CD4-positive, alpha-beta memory T cell (primary cell): ENCODE measurements around the gene HEYL. TPM values are rescaled to one million over a fixed set of nuclear protein-coding genes. Genes with fewer than 3 reads are reported as not detected.

Experiments used
- CTCF ChIA-PET: fragments of 350-600 bp; sonication (Branson Sonifier 250); formaldehyde crosslinking; loops from one replicate; lab custom pipeline; 2021; ENCODE audit warnings: inconsistent platforms; ENCODE audit not compliant: partially characterized antibody; lab: Charles Lee
- POLR2A ChIA-PET: fragments of 350-600 bp; sonication (Branson Sonifier 250); formaldehyde crosslinking; loops from one replicate; lab custom pipeline; 2021; ENCODE audit not compliant: partially characterized antibody; lab: Charles Lee
- DNase-seq, 5 donors: peaks; one replicate each; pipeline versions ENCODE4 v3.0.0 to v3.0.0-alpha.2; 2020 to 2022; ENCODE audit warnings: mixed read lengths in 1 of 5
- H3K27ac ChIP-seq: one replicate; pipeline ENCODE4 v1.7.0; 2013; ENCODE audit warnings: low read depth, low read length
- H3K27me3 ChIP-seq: 2 replicates; pipeline ENCODE4 v1.7.0; 2013; ENCODE audit warnings: mild to moderate bottlenecking, low read length, moderate library complexity; ENCODE audit not compliant: insufficient read depth
- H3K36me3 ChIP-seq: 2 replicates; pipeline ENCODE4 v1.7.0; 2013; ENCODE audit warnings: mild to moderate bottlenecking, low read length, moderate library complexity; ENCODE audit not compliant: insufficient read depth
- H3K4me1 ChIP-seq: 2 replicates; pipeline ENCODE4 v1.7.0; 2013; ENCODE audit warnings: mild to moderate bottlenecking, low read length, moderate library complexity; ENCODE audit not compliant: insufficient read depth
- H3K4me3 ChIP-seq, 2 donors: one replicate each; pipeline ENCODE4 v1.7.0; 2013; ENCODE audit warnings: low read length in 2 of 2, mild to moderate bottlenecking in 1 of 2
- H3K9me3 ChIP-seq, 2 donors: one replicate each; pipeline ENCODE4 v1.7.0; 2013; ENCODE audit warnings: low read length in 2 of 2, control low read depth in 1 of 2; ENCODE audit not compliant: control insufficient read depth in 1 of 2
- H3K27ac Mint-ChIP-seq, 7 donors: one replicate each; pipeline ENCODE4 v1.8.0; 2020 to 2021; ENCODE audit warnings: mixed read lengths in 7 of 7, mild to moderate bottlenecking in 6 of 7, inconsistent platforms in 3 of 7, moderate library complexity in 3 of 7
- H3K27me3 Mint-ChIP-seq, 2 donors: one replicate each; pipeline ENCODE4 v1.8.0; 2020 to 2021; ENCODE audit warnings: mixed read lengths in 2 of 2
- H3K36me3 Mint-ChIP-seq, 2 donors: one replicate each; pipeline ENCODE4 v1.8.0; 2020 to 2021; ENCODE audit warnings: mixed read lengths in 2 of 2, inconsistent platforms in 1 of 2, mild to moderate bottlenecking in 1 of 2
- H3K4me1 Mint-ChIP-seq, 4 donors: one replicate each; pipeline ENCODE4 v1.8.0; 2020 to 2021; ENCODE audit warnings: mixed read lengths in 4 of 4, mild to moderate bottlenecking in 1 of 4
- H3K4me3 Mint-ChIP-seq, 8 donors: one replicate each; pipeline ENCODE4 v1.8.0; 2020 to 2021; ENCODE audit warnings: mixed read lengths in 8 of 8, mild to moderate bottlenecking in 7 of 8, moderate library complexity in 6 of 8, inconsistent platforms in 3 of 8
- H3K9me3 Mint-ChIP-seq, 8 donors: one replicate each; pipeline ENCODE4 v1.8.0; 2020 to 2021; ENCODE audit warnings: mixed read lengths in 8 of 8, mild to moderate bottlenecking in 5 of 8, inconsistent platforms in 3 of 8, moderate library complexity in 1 of 8
- intact Hi-C: fragments of 100-400 bp; cut with micrococcal nuclease; formaldehyde crosslinking; loops from one replicate; pipeline ENCODE4 v1.15.1; 2023
- polyA plus RNA-seq, 2 donors: library from polyadenylated mRNA; unstranded; fragments of 300-500 nt; fragmentation: Illumina TruSeq; gene quantifications; one replicate each; pipeline ENCODE4 v1.2.3, GENCODE V29; 2021
- total RNA-seq, 2 experiments: library from RNA; stranded (reverse); gene quantifications; one replicate each; pipeline ENCODE4 v1.2.3, GENCODE V29; 2021

The HEYL gene
- total and polyA plus RNA-seq, 4 experiments from 2014 or later: 0.12 to 0.23 TPM; not detected in 2

DNA sequence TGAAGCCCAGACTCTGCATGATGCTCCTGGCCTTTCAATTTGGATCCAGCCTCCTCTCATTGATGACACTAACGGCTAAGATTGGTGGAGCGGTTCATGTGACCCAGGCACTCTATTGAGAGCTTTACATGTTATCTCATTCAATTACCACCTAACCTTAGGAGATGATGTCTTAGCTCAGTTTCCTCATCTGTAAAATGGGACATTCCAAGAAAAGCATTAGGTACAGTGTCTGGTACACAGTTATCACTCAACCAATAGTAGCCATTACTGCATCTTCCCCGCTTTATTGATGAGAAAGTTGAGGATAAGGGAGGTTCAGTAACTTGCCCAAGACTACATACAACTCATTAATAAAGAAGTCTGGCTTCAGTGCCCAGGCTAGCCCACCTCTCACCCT is 17.0 kb downstream of the HEYL start:
- Mint-ChIP-seq H3K4me3 (no peak overlapping the region), H3K27ac (no peak overlapping the region)
- CTCF ChIA-PET: interaction anchor here (1.1 to 2.0 kb wide), 2 partner anchors 12 to 17 kb away, joined by 5 to 7 read pairs; no protein-coding TSS in a partner anchor

DNA sequence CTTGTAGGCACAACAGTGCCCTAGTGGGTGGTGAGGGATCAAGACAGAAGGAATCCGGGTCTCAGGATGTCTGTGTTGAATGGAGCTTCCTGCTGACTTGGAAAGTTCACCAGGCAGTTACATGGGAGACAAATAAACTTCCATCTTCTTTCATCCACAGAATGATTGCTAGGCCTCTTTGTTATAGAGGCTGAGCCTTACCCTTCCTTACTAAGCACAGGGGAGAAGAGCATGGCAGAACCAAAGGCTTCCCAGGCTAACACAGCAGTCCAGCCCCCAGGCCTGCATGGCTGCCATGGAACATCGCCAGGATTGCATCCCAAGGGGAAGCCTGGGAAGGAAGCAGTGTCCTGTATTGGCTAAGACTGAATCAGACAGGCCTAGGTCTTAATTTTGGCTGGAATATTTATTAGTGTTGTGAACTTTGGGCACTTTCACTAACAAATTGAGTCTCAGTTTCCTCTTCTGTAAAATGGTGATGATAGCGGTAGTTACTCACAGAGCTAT is 18.7 kb downstream of the HEYL start:
- POLR2A ChIA-PET: no interaction called here
- CTCF ChIA-PET: interaction anchor here (0.9 to 2.0 kb wide), 5 partner anchors 9 to 32 kb away, joined by 3 to 9 read pairs (median 5); no protein-coding TSS in a partner anchor
- H3K4me1 Mint-ChIP-seq: no peaks in the 10 kb centered on the region
- Histone ChIP-seq H3K27me3 (no peaks in the 10 kb centered on the region), H3K36me3 (no peaks in the 10 kb centered on the region), H3K4me3 (no peak overlapping the region), H3K9me3 (no peaks in the 10 kb centered on the region), H3K4me1 (no peaks in the 10 kb centered on the region), H3K27ac (no peak overlapping the region)
- H3K36me3 Mint-ChIP-seq: no peaks in the 10 kb centered on the region
- peaks cover 5 to 16% of the 10 kb centered on the region in 2 donors for H3K27me3 Mint-ChIP-seq
- no peak overlapping the region for H3K4me3 Mint-ChIP-seq
- H3K27ac Mint-ChIP-seq: no peak overlapping the region
- H3K9me3 Mint-ChIP-seq: peaks cover 0 to 2% (median 0%) of the 10 kb centered on the region in 8 donors
- DNase-seq: no peak
- intact Hi-C loops: no loop called here

More for the DNA sequence above, 17.0 kb downstream of the HEYL start:
- Histone ChIP-seq H3K4me1 (no peaks in the 10 kb centered on the region), H3K27ac (no peak overlapping the region), H3K36me3 (no peaks in the 10 kb centered on the region), H3K27me3 (no peaks in the 10 kb centered on the region), H3K4me3 (no peak overlapping the region), H3K9me3 (no peaks in the 10 kb centered on the region)
- intact Hi-C loops: no loop called here
- no peaks in the 10 kb centered on the region for H3K36me3 Mint-ChIP-seq
- POLR2A ChIA-PET: no interaction called here
- peaks cover 5 to 12% of the 10 kb centered on the region in 2 donors for H3K27me3 Mint-ChIP-seq
- H3K9me3 Mint-ChIP-seq: peaks cover 0 to 2% (median 0%) of the 10 kb centered on the region in 8 donors
- H3K4me1 Mint-ChIP-seq: no peaks in the 10 kb centered on the region
- no peak for DNase-seq

- ChIA-PET POLR2A (no interaction called here), CTCF (interaction anchor here (0.7 to 1.2 kb wide), 4 partner anchors 8 to 40 kb away, joined by 3 to 7 read pairs (median 4); no protein-coding TSS in a partner anchor)
- Histone ChIP-seq H3K27ac (no peak overlapping the region), H3K4me3 (no peak overlapping the region), H3K4me1 (no peaks in the 10 kb centered on the region), H3K9me3 (no peaks in the 10 kb centered on the region), H3K27me3 (no peaks in the 10 kb centered on the region), H3K36me3 (no peaks in the 10 kb centered on the region)
- Mint-ChIP-seq H3K4me1 (no peaks in the 10 kb centered on the region), H3K27ac (no peak overlapping the region), H3K27me3 (peaks cover 2 to 8% of the 10 kb centered on the region in 2 donors), H3K36me3 (no peaks in the 10 kb centered on the region), H3K9me3 (peaks cover 0 to 2% (median 0%) of the 10 kb centered on the region in 8 donors), H3K4me3 (no peak overlapping the region)
- intact Hi-C loops: no loop called here
- no peak for DNase-seq
Measured at GRCh38 chr1:39617488-39618049, 21.9 kb downstream of the HEYL start.

GRCh38 chr1:39615086-39615673 is 24.3 kb downstream of the HEYL start:
- DNase-seq: no peak
- POLR2A ChIA-PET: no interaction called here
- Histone ChIP-seq H3K9me3 (no peaks in the 10 kb centered on the region), H3K27ac (no peak overlapping the region), H3K36me3 (no peaks in the 10 kb centered on the region), H3K4me3 (no peak overlapping the region), H3K4me1 (no peaks in the 10 kb centered on the region), H3K27me3 (no peaks in the 10 kb centered on the region)
- Mint-ChIP-seq H3K4me3 (no peak overlapping the region), H3K27me3 (peaks cover 2 to 8% of the 10 kb centered on the region in 2 donors), H3K4me1 (no peaks in the 10 kb centered on the region), H3K9me3 (no peaks in the 10 kb centered on the region), H3K27ac (no peak overlapping the region), H3K36me3 (no peaks in the 10 kb centered on the region)
- intact Hi-C loops: no loop called here
- CTCF ChIA-PET: interaction anchor here (13.2 kb wide), 1 partner anchor 40 kb away, joined by 280 read pairs; no protein-coding TSS in a partner anchor

- no peaks in the 10 kb centered on the region for H3K9me3 Mint-ChIP-seq
- H3K27ac Mint-ChIP-seq: no peak overlapping the region
- CTCF ChIA-PET: interaction anchor here (0.7 to 13.2 kb wide), 2 partner anchors 10 to 40 kb away, joined by 3 to 280 read pairs; no protein-coding TSS in a partner anchor
- intact Hi-C loops: no loop called here
- Histone ChIP-seq H3K9me3 (no peaks in the 10 kb centered on the region), H3K27ac (no peak overlapping the region), H3K4me1 (peaks cover 2% of the 10 kb centered on the region), H3K4me3 (no peak overlapping the region), H3K27me3 (no peaks in the 10 kb centered on the region), H3K36me3 (no peaks in the 10 kb centered on the region)
- peaks cover 0 to 3% (median under 1%) of the 10 kb centered on the region in 4 donors for H3K4me1 Mint-ChIP-seq
- DNase-seq: no peak
- POLR2A ChIA-PET: no interaction called here
- no peak overlapping the region for H3K4me3 Mint-ChIP-seq
- H3K27me3 Mint-ChIP-seq: peaks cover 2 to 8% of the 10 kb centered on the region in 2 donors
- H3K36me3 Mint-ChIP-seq: no peaks in the 10 kb centered on the region
Measured at GRCh38 chr1:39614488-39614887, 25.0 kb downstream of the HEYL start.

DNA sequence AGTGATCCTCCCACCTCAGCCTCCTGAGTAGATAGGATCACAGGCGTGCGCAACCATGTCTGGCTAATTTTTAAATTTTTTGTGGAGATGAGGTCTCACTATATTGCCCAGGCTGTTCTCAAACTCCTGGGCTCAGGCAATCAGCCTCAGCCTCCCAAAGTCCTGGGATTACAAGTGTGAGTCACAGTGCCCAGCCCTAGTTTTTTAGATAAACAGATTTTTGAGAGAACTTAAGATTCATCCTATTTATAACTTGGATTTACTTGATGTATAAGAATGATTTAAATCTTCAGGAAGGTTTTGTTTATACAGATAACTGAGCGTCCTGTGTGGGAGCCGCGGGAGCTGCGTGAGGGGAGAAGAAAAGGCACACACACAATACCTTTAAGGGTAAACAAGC is 26.2 kb downstream of the HEYL start:
- Histone ChIP-seq H3K4me3 (no peak overlapping the region), H3K27ac (no peak overlapping the region), H3K36me3 (no peaks in the 10 kb centered on the region), H3K27me3 (no peaks in the 10 kb centered on the region), H3K4me1 (peaks cover 3% of the 10 kb centered on the region), H3K9me3 (no peaks in the 10 kb centered on the region)
- DNase-seq: no peak
- Mint-ChIP-seq H3K36me3 (no peaks in the 10 kb centered on the region), H3K27me3 (peaks cover 0 to 10% of the 10 kb centered on the region in 2 donors), H3K4me1 (peaks cover 0 to 6% (median 3%) of the 10 kb centered on the region in 4 donors), H3K27ac (no peak overlapping the region), H3K9me3 (no peaks in the 10 kb centered on the region), H3K4me3 (no peak overlapping the region)
- ChIA-PET POLR2A (no interaction called here), CTCF (interaction anchor here (13.2 kb wide), 1 partner anchor 42 kb away, joined by 280 read pairs; no protein-coding TSS in a partner anchor)
- intact Hi-C loops: no loop called here

DNA sequence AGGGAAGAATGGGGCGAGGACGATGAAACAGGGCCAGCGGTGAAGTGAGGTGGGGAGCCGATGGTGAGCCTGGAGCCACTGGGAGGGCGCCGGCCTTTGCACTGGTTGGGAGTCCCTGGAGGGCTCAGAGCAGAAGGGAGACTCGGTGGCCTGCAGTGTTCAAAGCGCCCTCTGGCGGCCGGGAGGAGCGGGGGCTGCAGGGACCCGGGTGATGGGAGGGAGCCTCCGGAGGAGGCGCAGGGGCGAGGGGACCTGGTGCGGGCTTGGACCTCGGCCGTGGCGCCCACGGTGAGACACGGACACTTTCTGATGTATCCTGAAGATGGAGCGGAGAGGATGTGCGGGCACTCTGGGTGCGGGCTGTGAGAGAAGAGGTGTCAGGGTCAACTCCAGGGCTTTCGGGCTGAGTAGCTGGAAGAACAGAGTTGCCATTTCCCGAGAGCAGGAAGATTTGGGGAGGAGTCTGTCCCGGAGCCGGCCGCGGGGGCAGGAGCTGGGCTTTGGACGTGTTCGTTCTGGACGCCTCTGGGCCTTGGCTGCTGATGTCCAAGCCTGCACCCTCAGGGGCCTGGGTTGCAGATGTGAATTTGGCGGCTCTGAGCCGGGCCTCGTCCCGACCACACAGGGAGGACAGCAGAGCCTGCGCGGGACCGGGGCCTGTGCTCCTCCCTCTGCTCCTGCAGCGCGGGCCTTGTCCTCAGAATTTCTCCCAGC is 29.7 kb downstream of the HEYL start:
- Histone ChIP-seq H3K4me3 (no peak overlapping the region), H3K36me3 (no peaks in the 10 kb centered on the region), H3K27ac (no peak overlapping the region), H3K27me3 (no peaks in the 10 kb centered on the region), H3K9me3 (no peaks in the 10 kb centered on the region), H3K4me1 (peaks cover 3% of the 10 kb centered on the region)
- ChIA-PET POLR2A (no interaction called here), CTCF (interaction anchor here (1.1 to 13.2 kb wide), 11 partner anchors 8 to 511 kb away, joined by 3 to 280 read pairs (median 6); no protein-coding TSS in a partner anchor)
- no peaks in the 10 kb centered on the region for H3K36me3 Mint-ChIP-seq
- peaks cover 3 to 12% (median 6%) of the 10 kb centered on the region in 4 donors for H3K4me1 Mint-ChIP-seq
- peaks cover 4 to 7% of the 10 kb centered on the region in 2 donors for H3K27me3 Mint-ChIP-seq
- peak; percentile 55 to 74 (median 69) for DNase-seq
- intact Hi-C loops: no loop called here
- peak overlapping the region in 1 of 8 donors; percentile 69 for H3K4me3 Mint-ChIP-seq
- H3K27ac Mint-ChIP-seq: no peak overlapping the region
- no peaks in the 10 kb centered on the region for H3K9me3 Mint-ChIP-seq
